IMR-90 (cell line): Measurements from ENCODE around the gene CSHL1. TPM values are rescaled to one million over a fixed set of nuclear protein-coding genes. Genes with fewer than 3 reads are reported as not detected.

Experiments
- ATAC-seq: fragments of 200-7000 bp; cut with Tn5 transposase; 2 replicates; pipeline ENCODE4 v1.9.1; 2020; ENCODE audit warnings: low read depth, mild to moderate bottlenecking, moderate library complexity
- BruUV-seq: library from RNA; stranded (reverse); fragments of 400-500 nt; replicated peaks from 2 replicates; lab custom pipeline; 2021; lab: Mats Ljungman, UMichigan
- CTCF ChIA-PET: fragments of 300-600 bp; formaldehyde crosslinking; extraction: SDS; loops from one replicate; lab custom pipeline; 2021; ENCODE audit warnings: antibody characterized with exemption; lab: Yijun Ruan, JAX
- POLR2A ChIA-PET: fragments of 300-600 bp; sonication (Branson Sonifier 250); formaldehyde crosslinking; loops from one replicate; lab custom pipeline; 2022; ENCODE audit warnings: antibody characterized with exemption; ENCODE audit not compliant: unreplicated experiment; lab: Charles Lee
- DNase-seq: peaks from one replicate; pipeline ENCODE4 v3.0.0; 2013
- H2AFZ ChIP-seq: replicated peaks from 2 replicates; pipeline ENCODE3; 2013; ENCODE audit warnings: low read length, mild to moderate bottlenecking; ENCODE audit not compliant: poor library complexity
- H2AK5ac ChIP-seq: 2 replicates; pipeline ENCODE4 v1.6.1; 2013; ENCODE audit warnings: low read depth, low read length, inconsistent platforms
- H2AK9ac ChIP-seq: replicated peaks from 2 replicates; pipeline ENCODE3; 2013; ENCODE audit warnings: mild to moderate bottlenecking, low read depth, low read length, moderate library complexity; ENCODE audit not compliant: poor library complexity
- H2BK120ac ChIP-seq: 2 replicates; pipeline ENCODE4 v1.6.1; 2013; ENCODE audit warnings: low read depth, low read length, inconsistent platforms
- H2BK15ac ChIP-seq: 3 replicates; pipeline ENCODE4 v1.6.1; 2013; ENCODE audit warnings: low read depth, low read length, inconsistent platforms
- H2BK20ac ChIP-seq: 2 replicates; pipeline ENCODE4 v1.6.1; 2013; ENCODE audit warnings: low read depth, mild to moderate bottlenecking, inconsistent platforms, low read length, moderate library complexity
- H2BK5ac ChIP-seq: 2 replicates; pipeline ENCODE4 v1.6.1; 2013; ENCODE audit warnings: mild to moderate bottlenecking, low read depth, low read length, inconsistent platforms; ENCODE audit not compliant: poor library complexity, severe bottlenecking
- H3K14ac ChIP-seq: replicated peaks from 2 replicates; pipeline ENCODE4 v1.6.1; 2013; ENCODE audit warnings: low read depth, low read length, inconsistent platforms
- H3K18ac ChIP-seq: 2 replicates; pipeline ENCODE4 v1.6.1; 2013; ENCODE audit warnings: low read depth, low read length, control low read depth
- H3K23ac ChIP-seq: 2 replicates; pipeline ENCODE4 v1.6.1; 2013; ENCODE audit warnings: low read depth, low read length, inconsistent platforms
- H3K27ac ChIP-seq: 2 replicates; pipeline ENCODE4 v1.5.1; 2013; ENCODE audit warnings: mild to moderate bottlenecking, control low read depth, low read length; ENCODE audit not compliant: insufficient read depth
- H3K27me3 ChIP-seq: 2 replicates; pipeline ENCODE4 v1.6.1; 2013; ENCODE audit warnings: low read length; ENCODE audit not compliant: control insufficient read depth, insufficient read depth
- H3K36me3 ChIP-seq: 2 replicates; pipeline ENCODE4 v1.6.1; 2013; ENCODE audit warnings: low read length, mixed read lengths; ENCODE audit not compliant: control insufficient read depth, insufficient read depth
- H3K4ac ChIP-seq: 2 replicates; pipeline ENCODE4 v1.6.1; 2013; ENCODE audit warnings: low read depth, low read length, inconsistent platforms
- H3K4me1 ChIP-seq: 2 replicates; pipeline ENCODE4 v1.6.1; 2013; ENCODE audit warnings: low read length, mixed read lengths; ENCODE audit not compliant: control insufficient read depth, insufficient read depth
- H3K4me2 ChIP-seq: 2 replicates; pipeline ENCODE4 v1.6.1; 2013; ENCODE audit warnings: low read depth, mild to moderate bottlenecking, control low read depth, low read length, moderate library complexity
- H3K4me3 ChIP-seq: 2 replicates; pipeline ENCODE4 v1.5.1; 2013; ENCODE audit warnings: low read depth, mild to moderate bottlenecking, control low read depth, low read length, moderate library complexity; ENCODE audit not compliant: insufficient read depth
- H3K56ac ChIP-seq: 2 replicates; pipeline ENCODE4 v1.6.1; 2013; ENCODE audit warnings: low read length, inconsistent platforms; ENCODE audit not compliant: insufficient read depth; ENCODE audit errors: extremely low read depth
- H3K79me1 ChIP-seq, 2 experiments: 2 replicates each; pipeline ENCODE4 v1.6.1; 2013; ENCODE audit warnings: low read length in 2 of 2, inconsistent platforms in 1 of 2, low read depth in 1 of 2
- H3K9ac ChIP-seq: 2 replicates; pipeline ENCODE4 v1.6.1; 2013; ENCODE audit warnings: low read depth, low read length, control low read depth
- H3K9me1 ChIP-seq: 2 replicates; pipeline ENCODE4 v1.6.1; 2013; ENCODE audit warnings: low read length, inconsistent platforms; ENCODE audit not compliant: insufficient read depth
- H3K9me3 ChIP-seq: 2 replicates; pipeline ENCODE4 v1.6.1; 2013; ENCODE audit warnings: low read length; ENCODE audit not compliant: control insufficient read depth, insufficient read depth
- H4K20me1 ChIP-seq: 2 replicates; pipeline ENCODE4 v1.6.1; 2013; ENCODE audit warnings: low read length, inconsistent platforms; ENCODE audit not compliant: insufficient read depth
- H4K5ac ChIP-seq: 2 replicates; pipeline ENCODE4 v1.6.1; 2013; ENCODE audit warnings: mild to moderate bottlenecking, low read depth, low read length, control low read depth
- H4K8ac ChIP-seq, 2 experiments: 2 replicates each; pipeline ENCODE4 v1.6.1; 2013; ENCODE audit warnings: low read depth in 2 of 2, low read length in 2 of 2, control low read depth in 1 of 2, inconsistent platforms in 1 of 2
- H4K91ac ChIP-seq: 2 replicates; pipeline ENCODE4 v1.6.1; 2013; ENCODE audit warnings: low read depth, low read length, inconsistent platforms; ENCODE audit not compliant: insufficient read depth
- CEBPB ChIP-seq: IDR thresholded peaks from 2 replicates; pipeline ENCODE4 v1.6.1; 2012; ENCODE audit warnings: low read depth, low read length, improper control_type of control experiment
- CHD1 ChIP-seq: IDR thresholded peaks from 2 replicates; pipeline ENCODE4 v1.6.1; 2012; ENCODE audit warnings: low read depth, low read length, improper control_type of control experiment
- FOS ChIP-seq: fragments of 150-350 bp; IDR thresholded peaks from 2 replicates; pipeline ENCODE4 v1.6.1; 2016; ENCODE audit warnings: low read depth, low read length
- MAFK ChIP-seq: IDR thresholded peaks from 2 replicates; pipeline ENCODE4 v1.6.1; 2012; ENCODE audit warnings: low read depth, low read length, improper control_type of control experiment
- MAZ ChIP-seq: IDR thresholded peaks from 2 replicates; pipeline ENCODE4 v1.6.1; 2012; ENCODE audit warnings: low read depth, mild to moderate bottlenecking, low read length, improper control_type of control experiment, moderate library complexity, borderline replicate concordance
- MXI1 ChIP-seq: IDR thresholded peaks from 2 replicates; pipeline ENCODE4 v1.6.1; 2012; ENCODE audit warnings: low read depth, mild to moderate bottlenecking, low read length, moderate library complexity, borderline replicate concordance
- NFE2L2 ChIP-seq: fragments of 150-350 bp; IDR thresholded peaks from 2 replicates; pipeline ENCODE4 v1.6.1; 2016; ENCODE audit warnings: low read depth, mild to moderate bottlenecking, low read length
- POLR2A ChIP-seq: IDR thresholded peaks from 2 replicates; pipeline ENCODE4 v1.6.1; 2012; ENCODE audit warnings: mild to moderate bottlenecking, low read depth, low read length
- RAD21 ChIP-seq: IDR thresholded peaks from 2 replicates; pipeline ENCODE4 v1.6.1; 2012; ENCODE audit warnings: low read length, improper control_type of control experiment
- RCOR1 ChIP-seq: IDR thresholded peaks from 2 replicates; pipeline ENCODE4 v1.6.1; 2012; ENCODE audit warnings: mild to moderate bottlenecking, low read length, improper control_type of control experiment; ENCODE audit not compliant: insufficient replicate concordance
- RFX5 ChIP-seq: IDR thresholded peaks from 2 replicates; pipeline ENCODE4 v1.8.0; 2012; ENCODE audit warnings: low read depth, mild to moderate bottlenecking, low read length, moderate library complexity
- WGBS, 2 experiments: methylation state at CpG; one replicate each; pipeline versions ENCODE4 v1.1.5 to v1.1.7; 2013; ENCODE audit warnings: missing lambda C conversion rate in 2 of 2; ENCODE audit not compliant: insufficient read length in 1 of 2; ENCODE audit errors: extremely low coverage in 2 of 2; 5-methylcytosine and 5-hydroxymethylcytosine counted together
- dilution Hi-C: fragments of 300-500 bp; cut with HindIII; formaldehyde crosslinking; loops from one replicate; pipeline ENCODE4 v1.14.3; 2018; ENCODE audit warnings: low sequenced_read_pairs; ENCODE audit not compliant: unreplicated experiment
- in situ Hi-C: fragments of 300-500 bp; cut with MboI; formaldehyde crosslinking; loops from 3 replicates; pipeline ENCODE4 v1.14.3; 2019; ENCODE audit warnings: low sequenced_read_pairs, inconsistent platforms, mixed read lengths
- intact Hi-C: fragments of 100-400 bp; cut with micrococcal nuclease; formaldehyde crosslinking; loops from 2 replicates; pipeline ENCODE4 v1.10.0; 2022
- polyA plus RNA-seq, 3 experiments: library from polyadenylated mRNA; depleted of rRNA; stranded (reverse); fragments of >200 nt; gene quantifications; 2 replicates each; pipeline ENCODE4 v1.2.3, GENCODE V29; 2012; ENCODE audit warnings: low replicate concordance in 1 of 3
- total RNA-seq: library from RNA; depleted of rRNA; stranded (reverse); fragments of >200 nt; gene quantifications from 2 replicates; pipeline ENCODE4 v1.2.3, GENCODE V29; 2012
- TF ChIP-seq, protein P1 (sequence below): conservative IDR thresholded peaks from 2 replicates; pipeline ENCODE4 v1.5.1; 2012; ENCODE audit warnings: mild to moderate bottlenecking, low read depth, low read length, improper control_type of control experiment
- TF ChIP-seq, protein P2 (sequence below): fragments of 150-350 bp; IDR thresholded peaks from 2 replicates; pipeline ENCODE4 v1.6.1; 2017; ENCODE audit warnings: mild to moderate bottlenecking, antibody characterized with exemption, low read length, low read depth
- TF ChIP-seq, protein P3 (sequence below): fragments of 150-350 bp; IDR thresholded peaks from 2 replicates; pipeline ENCODE4 v1.6.1; 2016; ENCODE audit warnings: low read depth, mild to moderate bottlenecking, low read length, moderate library complexity, borderline replicate concordance

Gene CSHL1
- total and polyA plus RNA-seq, 2 of the 4 experiments (the other 2 are of a cell fraction) = not detected

DNA sequence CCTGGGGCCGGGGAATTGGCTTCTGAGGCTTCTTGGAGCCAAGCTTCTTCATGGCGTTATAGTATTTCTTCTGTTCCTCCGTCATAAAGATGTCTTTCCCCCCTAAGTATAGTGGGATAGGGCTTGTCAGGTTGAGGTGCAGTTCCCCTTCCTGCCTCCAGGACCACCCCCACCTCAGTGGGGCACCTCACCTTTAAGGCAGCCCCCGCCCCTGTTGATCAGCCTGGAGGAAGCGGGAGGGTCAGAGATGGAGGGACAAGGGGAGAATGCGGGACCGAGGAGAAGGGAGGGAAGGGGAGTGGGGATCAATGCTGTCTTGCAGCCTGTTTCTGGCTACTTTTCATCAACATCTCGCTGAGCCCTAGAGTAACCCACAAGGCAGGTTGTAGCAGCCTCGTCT, 32.7 kb upstream of the CSHL1 start (continued):
- TF ChIP-seq, protein P1, sequence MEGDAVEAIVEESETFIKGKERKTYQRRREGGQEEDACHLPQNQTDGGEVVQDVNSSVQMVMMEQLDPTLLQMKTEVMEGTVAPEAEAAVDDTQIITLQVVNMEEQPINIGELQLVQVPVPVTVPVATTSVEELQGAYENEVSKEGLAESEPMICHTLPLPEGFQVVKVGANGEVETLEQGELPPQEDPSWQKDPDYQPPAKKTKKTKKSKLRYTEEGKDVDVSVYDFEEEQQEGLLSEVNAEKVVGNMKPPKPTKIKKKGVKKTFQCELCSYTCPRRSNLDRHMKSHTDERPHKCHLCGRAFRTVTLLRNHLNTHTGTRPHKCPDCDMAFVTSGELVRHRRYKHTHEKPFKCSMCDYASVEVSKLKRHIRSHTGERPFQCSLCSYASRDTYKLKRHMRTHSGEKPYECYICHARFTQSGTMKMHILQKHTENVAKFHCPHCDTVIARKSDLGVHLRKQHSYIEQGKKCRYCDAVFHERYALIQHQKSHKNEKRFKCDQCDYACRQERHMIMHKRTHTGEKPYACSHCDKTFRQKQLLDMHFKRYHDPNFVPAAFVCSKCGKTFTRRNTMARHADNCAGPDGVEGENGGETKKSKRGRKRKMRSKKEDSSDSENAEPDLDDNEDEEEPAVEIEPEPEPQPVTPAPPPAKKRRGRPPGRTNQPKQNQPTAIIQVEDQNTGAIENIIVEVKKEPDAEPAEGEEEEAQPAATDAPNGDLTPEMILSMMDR = no peak

DNA sequence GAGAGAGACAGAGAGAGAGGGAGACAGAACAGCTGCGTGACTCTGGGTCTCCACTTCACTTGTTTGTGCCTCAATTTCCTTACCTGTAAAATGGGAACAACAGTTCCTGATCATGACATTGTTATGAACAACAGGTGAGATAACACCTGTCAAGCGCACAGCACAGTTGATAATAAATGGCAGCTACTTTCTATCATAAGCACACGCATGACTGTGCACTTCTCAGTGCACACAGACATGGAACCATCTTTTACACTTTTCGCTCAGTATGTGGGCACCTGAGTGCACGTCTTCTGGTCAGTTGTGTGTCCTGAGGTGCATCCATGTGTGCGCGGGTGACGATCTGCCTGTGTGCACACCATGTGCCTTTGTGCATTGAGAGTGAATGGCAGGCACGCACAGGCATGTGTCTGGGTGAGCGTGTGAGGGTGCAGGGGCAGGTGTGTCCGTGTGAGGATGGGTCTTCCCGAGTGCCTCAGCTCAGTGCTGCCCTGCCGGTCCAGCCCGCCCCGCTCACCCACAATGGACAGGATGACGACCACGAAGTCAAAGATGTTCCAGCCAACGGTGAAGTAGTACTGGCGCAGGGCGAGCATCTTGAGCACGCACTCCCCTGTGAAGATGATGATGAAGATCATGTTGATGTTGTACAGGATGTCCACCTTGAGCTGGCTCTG, 31.4 kb upstream of the CSHL1 start:
- no peaks in the 10 kb centered on the region for H3K79me1 ChIP-seq
- intact Hi-C loops = no loop called here
- dilution Hi-C loops = no loop called here
- CTCF ChIA-PET = no interaction called here
- no peak overlapping the region for H2AK9ac ChIP-seq
- no peak overlapping the region for H3K14ac ChIP-seq
- H3K9ac ChIP-seq = no peak overlapping the region
- H3K4me3 ChIP-seq = no peak overlapping the region
- H3K36me3 ChIP-seq = no peaks in the 10 kb centered on the region
- H3K56ac ChIP-seq = no peak overlapping the region
- peaks cover 10% of the 10 kb centered on the region for H3K27me3 ChIP-seq
- H2AFZ ChIP-seq = no peak overlapping the region
- no peak overlapping the region for H4K5ac ChIP-seq
- H3K23ac ChIP-seq = no peak overlapping the region
- WGBS, 2 experiments = 88% methylated on average over 11 of the region's 21 CpGs; no CpG with 5 or more reads in 1 of the 2 experiments
- in situ Hi-C loops = no loop called here
- H3K9me1 ChIP-seq = no peaks in the 10 kb centered on the region
- no peak overlapping the region for H2BK15ac ChIP-seq
- ATAC-seq (no peak), DNase-seq (no peak)
- POLR2A ChIA-PET = no interaction called here
- H2BK5ac ChIP-seq = no peak overlapping the region
- no peak overlapping the region for H3K4me2 ChIP-seq
- H3K18ac ChIP-seq = no peak overlapping the region
- H3K4ac ChIP-seq = no peak overlapping the region
- H3K4me1 ChIP-seq = no peaks in the 10 kb centered on the region
- H3K27ac ChIP-seq = no peak overlapping the region
- H4K20me1 ChIP-seq = no peaks in the 10 kb centered on the region
- H4K91ac ChIP-seq = no peak overlapping the region
- no peak overlapping the region for H2BK120ac ChIP-seq
- BruUV-seq = no TSS peak
- H4K8ac ChIP-seq = no peak overlapping the region
- no peak overlapping the region for H2AK5ac ChIP-seq
- no peak overlapping the region for H2BK20ac ChIP-seq
- H3K9me3 ChIP-seq = no peaks in the 10 kb centered on the region; the same call in 1 of the 2 replicates
- TF ChIP-seq RFX5 = no peak
- no peak for TF ChIP-seq RCOR1
- no peak for TF ChIP-seq RAD21
- no peak for TF ChIP-seq CEBPB
- TF ChIP-seq, protein P2, sequence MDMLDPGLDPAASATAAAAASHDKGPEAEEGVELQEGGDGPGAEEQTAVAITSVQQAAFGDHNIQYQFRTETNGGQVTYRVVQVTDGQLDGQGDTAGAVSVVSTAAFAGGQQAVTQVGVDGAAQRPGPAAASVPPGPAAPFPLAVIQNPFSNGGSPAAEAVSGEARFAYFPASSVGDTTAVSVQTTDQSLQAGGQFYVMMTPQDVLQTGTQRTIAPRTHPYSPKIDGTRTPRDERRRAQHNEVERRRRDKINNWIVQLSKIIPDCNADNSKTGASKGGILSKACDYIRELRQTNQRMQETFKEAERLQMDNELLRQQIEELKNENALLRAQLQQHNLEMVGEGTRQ = no peak
- TF ChIP-seq CHD1 = no peak
- TF ChIP-seq MAZ = no peak
- TF ChIP-seq NFE2L2 = no peak
- no peak for TF ChIP-seq MAFK
- TF ChIP-seq POLR2A = no peak
- TF ChIP-seq, protein P3, sequence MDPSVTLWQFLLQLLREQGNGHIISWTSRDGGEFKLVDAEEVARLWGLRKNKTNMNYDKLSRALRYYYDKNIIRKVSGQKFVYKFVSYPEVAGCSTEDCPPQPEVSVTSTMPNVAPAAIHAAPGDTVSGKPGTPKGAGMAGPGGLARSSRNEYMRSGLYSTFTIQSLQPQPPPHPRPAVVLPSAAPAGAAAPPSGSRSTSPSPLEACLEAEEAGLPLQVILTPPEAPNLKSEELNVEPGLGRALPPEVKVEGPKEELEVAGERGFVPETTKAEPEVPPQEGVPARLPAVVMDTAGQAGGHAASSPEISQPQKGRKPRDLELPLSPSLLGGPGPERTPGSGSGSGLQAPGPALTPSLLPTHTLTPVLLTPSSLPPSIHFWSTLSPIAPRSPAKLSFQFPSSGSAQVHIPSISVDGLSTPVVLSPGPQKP = no peak
- TF ChIP-seq MXI1 = no peak
- TF ChIP-seq FOS = no peak
